HepG2 (cell line): ENCODE measurements around the gene GIPC3. TPM values are rescaled to one million over a fixed set of nuclear protein-coding genes. Genes with fewer than 3 reads are reported as not detected.

ENCODE experiments used
- ATAC-seq: fragments of 200-7000 bp; cut with Tn5 transposase; 3 replicates; pipeline ENCODE4 v1.9.1; 2020; ENCODE audit warnings: mild to moderate bottlenecking, moderate library complexity
- BruUV-seq: library from RNA; stranded (reverse); fragments of 400-500 nt; replicated peaks from 2 replicates; lab custom pipeline; 2021; lab: Mats Ljungman, UMichigan
- CTCF ChIA-PET: fragments of 300-600 bp; formaldehyde crosslinking; extraction: SDS; loops from one replicate; lab custom pipeline; 2021; ENCODE audit warnings: low total read pairs, inconsistent platforms, low intra/inter-chr PET ratio; lab: Yijun Ruan, JAX
- POLR2A ChIA-PET: fragments of 350-600 bp; sonication (Branson Sonifier 250); formaldehyde crosslinking; loops from one replicate; lab custom pipeline; 2020; ENCODE audit warnings: antibody characterized with exemption, inconsistent platforms; lab: Yijun Ruan, JAX
- DNase-seq: peaks from one replicate; pipeline ENCODE4 v3.0.0-alpha.2; 2015; ENCODE audit warnings: low spot score
- FAIRE-seq: peaks from 3 replicates; lab custom pipeline; 2011; peaks lifted over from hg19 to GRCh38; lab: Jason Lieb, UNC
- H2AFZ ChIP-seq: one replicate; pipeline ENCODE4 v1.6.1; 2011; ENCODE audit warnings: low read length, inconsistent platforms
- H3K27ac ChIP-seq: fragments of 300-600 bp; 3 replicates; pipeline ENCODE4 v1.8.0; 2011; ENCODE audit warnings: mixed run types, mild to moderate bottlenecking, mixed read lengths, low read length, inconsistent platforms; ENCODE audit not compliant: insufficient read depth; ENCODE audit errors: extremely low read length
- H3K27me3 ChIP-seq, 2 experiments: fragments of 200-600 bp in 1 of 2; 2 replicates in 1 of 2; 3 replicates in 1 of 2; pipeline versions ENCODE4 v1.6.0 to v1.8.0; 2011; ENCODE audit warnings: low read length in 2 of 2, mild to moderate bottlenecking in 2 of 2, moderate library complexity in 2 of 2, inconsistent platforms in 1 of 2; ENCODE audit not compliant: insufficient read depth in 2 of 2, control insufficient read depth in 1 of 2
- H3K36me3 ChIP-seq, 2 experiments: fragments of 200-600 bp in 1 of 2; replicated peaks in 1 of 2; 2 replicates in 1 of 2; 3 replicates in 1 of 2; pipeline versions ENCODE4 v1.5.1 to v1.8.0; 2011; ENCODE audit warnings: low read length in 2 of 2, inconsistent platforms in 1 of 2; ENCODE audit not compliant: insufficient read depth in 2 of 2, control insufficient read depth in 1 of 2
- H3K4me1 ChIP-seq: 2 replicates; pipeline ENCODE4 v1.5.1; 2012; ENCODE audit warnings: low read length, inconsistent platforms; ENCODE audit not compliant: insufficient read depth
- H3K4me2 ChIP-seq: 2 replicates; pipeline ENCODE4 v1.6.0; 2011; ENCODE audit warnings: low read depth, low read length, inconsistent platforms
- H3K4me3 ChIP-seq, 3 experiments: fragments of 200-600 bp in 1 of 3; sonication (generic), shearing (Covaris generic) in 1 of 3; replicated peaks in 1 of 3; 2 replicates each; pipeline ENCODE4 v1.5.1; 2011 to 2016; ENCODE audit warnings: low read length in 3 of 3, inconsistent platforms in 2 of 3, low read depth in 2 of 3, mild to moderate bottlenecking in 2 of 3, control low read depth in 1 of 3, mixed read lengths in 1 of 3; ENCODE audit not compliant: insufficient read depth in 1 of 3
- H3K79me2 ChIP-seq: one replicate; pipeline ENCODE4 v1.6.1; 2011; ENCODE audit warnings: low read length, inconsistent platforms; ENCODE audit not compliant: insufficient read depth
- H3K9ac ChIP-seq: 2 replicates; pipeline ENCODE4 v1.6.0; 2011; ENCODE audit warnings: mild to moderate bottlenecking, low read depth, low read length, inconsistent platforms; ENCODE audit not compliant: insufficient read depth
- H3K9me3 ChIP-seq: 2 replicates; pipeline ENCODE4 v1.5.1; 2012; ENCODE audit warnings: mild to moderate bottlenecking, low read length
- H4K20me1 ChIP-seq: 2 replicates; pipeline ENCODE4 v1.6.0; 2011; ENCODE audit warnings: inconsistent platforms, mild to moderate bottlenecking, low read length, moderate library complexity; ENCODE audit not compliant: insufficient read depth
- ARID2 ChIP-seq: sonication (generic); formaldehyde crosslinking; IDR thresholded peaks from 2 replicates; pipeline ENCODE4 v1.8.1; 2022; ENCODE audit warnings: mild to moderate bottlenecking, missing genetic modification reagents, borderline replicate concordance
- CEBPG ChIP-seq: IDR thresholded peaks from 2 replicates; pipeline ENCODE4 v1.6.1; 2016
- HDAC2 ChIP-seq: sonication (generic); formaldehyde crosslinking; IDR thresholded peaks from 2 replicates; pipeline ENCODE4 v1.4.0; 2020; ENCODE audit warnings: missing genetic modification reagents
- KMT2A ChIP-seq: sonication (generic); formaldehyde crosslinking; IDR thresholded peaks from 2 replicates; pipeline ENCODE4 v1.4.0; 2020; ENCODE audit warnings: missing genetic modification reagents
- NFYB ChIP-seq: sonication (generic); formaldehyde crosslinking; IDR thresholded peaks from 2 replicates; pipeline ENCODE4 v1.4.0; 2020; ENCODE audit warnings: missing genetic modification reagents
- SMAD1 ChIP-seq: sonication (generic); formaldehyde crosslinking; IDR thresholded peaks from 2 replicates; pipeline ENCODE4 v1.4.0; 2020; ENCODE audit warnings: missing genetic modification reagents, low read depth, mild to moderate bottlenecking, borderline replicate concordance
- SNRNP70 ChIP-seq: fragments of 200-400 bp; formaldehyde crosslinking; IDR thresholded peaks from 2 replicates; pipeline ENCODE4 v1.6.1; 2017; ENCODE audit warnings: mild to moderate bottlenecking, low read depth, low read length, moderate library complexity
- ZBED4 ChIP-seq: sonication (generic); formaldehyde crosslinking; IDR thresholded peaks from 2 replicates; pipeline ENCODE4 v1.4.0; 2020; ENCODE audit warnings: missing genetic modification reagents, borderline replicate concordance
- ZFX ChIP-seq: sonication (generic); formaldehyde crosslinking; IDR thresholded peaks from 2 replicates; pipeline ENCODE4 v1.4.0; 2020; ENCODE audit warnings: mild to moderate bottlenecking, low read depth, missing genetic modification reagents, moderate library complexity
- ZMAT3 ChIP-seq: sonication (generic); formaldehyde crosslinking; conservative IDR thresholded peaks from 2 replicates; pipeline ENCODE4 v1.7.0; 2021; ENCODE audit warnings: missing genetic modification reagents
- ZNF687 ChIP-seq: sonication (generic); formaldehyde crosslinking; IDR thresholded peaks from 2 replicates; pipeline ENCODE4 v1.5.1; 2020; ENCODE audit warnings: mild to moderate bottlenecking, missing genetic modification reagents, moderate library complexity
- ZNF704 ChIP-seq: sonication (generic); formaldehyde crosslinking; IDR thresholded peaks from 2 replicates; pipeline ENCODE4 v1.8.1; 2023; ENCODE audit warnings: mild to moderate bottlenecking, inconsistent platforms, moderate library complexity, missing genetic modification reagents, borderline replicate concordance
- WGBS: methylation state at CpG from one replicate; pipeline ENCODE4 v1.1.6; 2017; ENCODE audit warnings: low lambda C conversion rate; 5-methylcytosine and 5-hydroxymethylcytosine counted together
- in situ Hi-C: cut with HindIII; loops from 2 replicates; pipeline ENCODE4 v1.10.0; 2017; ENCODE audit warnings: low pct_unique_long_range_greater_than_20kb; ENCODE audit not compliant: extremely low pct_ligation_motif_present
- intact Hi-C: fragments of 100-400 bp; cut with micrococcal nuclease; formaldehyde crosslinking; loops from one replicate; pipeline ENCODE4 v1.10.0; 2022; ENCODE audit not compliant: unreplicated experiment
- polyA plus RNA-seq, 8 experiments: library from polyadenylated mRNA; depleted of rRNA in 3 of 8; stranded (reverse) in 7 of 8; unstranded in 1 of 8; fragments of >200 nt; fragmentation: Illumina TruSeq in 4 of 8; extraction: Trizol in 4 of 8; gene quantifications; 2 replicates each; pipeline versions ENCODE4 v1.2.1 to v1.2.3, GENCODE V29; 2011 to 2016; ENCODE audit warnings: low read depth in 4 of 8, missing spikeins in 1 of 8, mixed read lengths in 1 of 8; ENCODE audit not compliant: insufficient read depth in 1 of 8
- total RNA-seq, 5 experiments: library from RNA; depleted of rRNA; stranded (reverse); fragments of >200 nt; fragmentation: Illumina TruSeq; extraction: Trizol; gene quantifications; 2 replicates each; pipeline ENCODE4 v1.2.3, GENCODE V29; 2016; ENCODE audit warnings: low read depth in 1 of 5

GIPC3 gene
- total and polyA plus RNA-seq, 2 of the 13 experiments (the other 11 are each of a cell fraction or from before 2014, with no cell fraction given): 0.05 TPM; not detected in 1

- no peak for TF ChIP-seq HDAC2 (CRISPR knock-in tag)
- TF ChIP-seq ZNF704 (CRISPR knock-in tag): no peak
- TF ChIP-seq ZMAT3 (CRISPR knock-in tag): no peak
- TF ChIP-seq KMT2A (CRISPR knock-in tag): no peak
- TF ChIP-seq SMAD1 (CRISPR knock-in tag): no peak
- no peak for TF ChIP-seq ZBED4 (CRISPR knock-in tag)
- TF ChIP-seq NFYB (CRISPR knock-in tag): no peak
- no peak for TF ChIP-seq ZFX
- no peak for TF ChIP-seq ARID2
- TF ChIP-seq ZNF687 (CRISPR knock-in tag): no peak
- no peak for TF ChIP-seq SNRNP70
- no peak for TF ChIP-seq CEBPG (CRISPR knock-in tag)
- H3K4me1 ChIP-seq: peaks cover 38% of the 10 kb centered on the region
- no peak for DNase-seq
- H3K27ac ChIP-seq: no peak overlapping the region
- peaks cover 4% of the 10 kb centered on the region for H3K79me2 ChIP-seq
- no peaks in the 10 kb centered on the region for H3K9me3 ChIP-seq
- no peak overlapping the region for H3K4me2 ChIP-seq
- BruUV-seq: no TSS peak
- 97% methylated on average over 29 of the region's 34 CpGs for WGBS
- FAIRE-seq: no peak
- ATAC-seq: no peak
- no peak overlapping the region for H3K9ac ChIP-seq
- intact Hi-C loops (no loop called here), in situ Hi-C loops (no loop called here)
- H3K27me3 ChIP-seq: no peaks in the 10 kb centered on the region
- ChIA-PET CTCF (no interaction called here), POLR2A (no interaction called here)
- H2AFZ ChIP-seq: no peak overlapping the region
- H4K20me1 ChIP-seq: no peaks in the 10 kb centered on the region
- H3K36me3 ChIP-seq: peaks cover 0 to 4% of the 10 kb centered on the region in 2 experiments; a peak in 3 of 5 replicates
- H3K4me3 ChIP-seq: no peak overlapping the region
These were observed 34.1 kb upstream of the GIPC3 start for GRCh38 chr19:3550947-3551791.
